HepG2 (cell line): ENCODE data around the gene ARF5. TPM values are rescaled to one million over a fixed set of nuclear protein-coding genes. Genes with fewer than 3 reads are reported as not detected.

Experiments
- AGO2 ChIP-seq: fragments of 200-400 bp; formaldehyde crosslinking; optimal IDR thresholded peaks from 2 replicates; pipeline ENCODE3; 2017; ENCODE audit warnings: mild to moderate bottlenecking, low read depth, low read length, moderate library complexity
- EEA1 ChIP-seq: sonication (generic); formaldehyde crosslinking; IDR thresholded peaks from 2 replicates; pipeline ENCODE4 v1.5.1; 2020; ENCODE audit warnings: mild to moderate bottlenecking, missing genetic modification reagents, borderline replicate concordance
- ELF1 ChIP-seq: sonication (generic); formaldehyde crosslinking; IDR thresholded peaks from 2 replicates; pipeline ENCODE4 v1.4.0; 2020; ENCODE audit warnings: missing genetic modification reagents
- GLI4 ChIP-seq: sonication (generic); formaldehyde crosslinking; IDR thresholded peaks from 2 replicates; pipeline ENCODE4 v1.5.1; 2020; ENCODE audit warnings: missing genetic modification reagents, mild to moderate bottlenecking, moderate library complexity, borderline replicate concordance
- GRHL1 ChIP-seq: sonication (generic); formaldehyde crosslinking; conservative IDR thresholded peaks from 2 replicates; pipeline ENCODE4 v1.8.0; 2022; ENCODE audit warnings: missing genetic modification reagents
- KDM5B ChIP-seq: sonication (generic); formaldehyde crosslinking; IDR thresholded peaks from 2 replicates; pipeline ENCODE4 v1.4.0; 2020; ENCODE audit warnings: missing genetic modification reagents, mild to moderate bottlenecking, borderline replicate concordance
- NFRKB ChIP-seq: fragments of 450-650 bp; IDR thresholded peaks from 2 replicates; pipeline ENCODE4 v1.6.1; 2017
- NPAS2 ChIP-seq: sonication (generic); formaldehyde crosslinking; IDR thresholded peaks from 2 replicates; pipeline ENCODE4 v1.8.0; 2022; ENCODE audit warnings: mild to moderate bottlenecking, missing genetic modification reagents, borderline replicate concordance
- REL ChIP-seq: sonication (generic); formaldehyde crosslinking; conservative IDR thresholded peaks from 2 replicates; pipeline ENCODE4 v1.8.0; 2022; ENCODE audit warnings: mild to moderate bottlenecking, missing genetic modification reagents, moderate library complexity
- SMARCE1 ChIP-seq: fragments of 450-650 bp; IDR thresholded peaks from 2 replicates; pipeline ENCODE4 v1.6.1; 2017; ENCODE audit warnings: borderline replicate concordance
- SNAPC5 ChIP-seq: sonication (generic); formaldehyde crosslinking; IDR thresholded peaks from 2 replicates; pipeline ENCODE4 v1.8.1; 2023; ENCODE audit warnings: mild to moderate bottlenecking, missing genetic modification reagents, borderline replicate concordance
- ZBTB1 ChIP-seq: sonication (generic); formaldehyde crosslinking; IDR thresholded peaks from 2 replicates; pipeline ENCODE4 v1.4.0; 2020; ENCODE audit warnings: missing genetic modification reagents, borderline replicate concordance
- ZNF251 ChIP-seq: sonication (generic); formaldehyde crosslinking; IDR thresholded peaks from 2 replicates; pipeline ENCODE4 v1.9.0; 2021; ENCODE audit warnings: mild to moderate bottlenecking, missing genetic modification reagents
- ZNF430 ChIP-seq: sonication (generic); formaldehyde crosslinking; IDR thresholded peaks from 2 replicates; pipeline ENCODE4 v1.9.0; 2021; ENCODE audit warnings: mild to moderate bottlenecking, missing genetic modification reagents
- ZNF431 ChIP-seq: sonication (generic); formaldehyde crosslinking; IDR thresholded peaks from 2 replicates; pipeline ENCODE4 v1.9.0; 2022; ENCODE audit warnings: missing genetic modification reagents, low read depth, mild to moderate bottlenecking, borderline replicate concordance
- ZNF629 ChIP-seq: sonication (generic); formaldehyde crosslinking; conservative IDR thresholded peaks from 2 replicates; pipeline ENCODE4 v1.5.0; 2020; ENCODE audit warnings: missing genetic modification reagents
- polyA plus RNA-seq, 8 experiments: library from polyadenylated mRNA; depleted of rRNA in 3 of 8; stranded (reverse) in 7 of 8; unstranded in 1 of 8; fragments of >200 nt; fragmentation: Illumina TruSeq in 4 of 8; extraction: Trizol in 4 of 8; gene quantifications; 2 replicates each; pipeline versions ENCODE4 v1.2.1 to v1.2.3, GENCODE V29; 2011 to 2016; ENCODE audit warnings: low read depth in 4 of 8, missing spikeins in 1 of 8, mixed read lengths in 1 of 8; ENCODE audit not compliant: insufficient read depth in 1 of 8
- total RNA-seq, 5 experiments: library from RNA; depleted of rRNA; stranded (reverse); fragments of >200 nt; fragmentation: Illumina TruSeq; extraction: Trizol; gene quantifications; 2 replicates each; pipeline ENCODE4 v1.2.3, GENCODE V29; 2016; ENCODE audit warnings: low read depth in 1 of 5
- TF ChIP-seq, protein P1 (sequence below): IDR thresholded peaks from 2 replicates; pipeline ENCODE4 v1.6.1; 2016; ENCODE audit warnings: missing compliant biosample characterization, missing genetic modification reagents, borderline replicate concordance
- TF ChIP-seq, protein P2 (sequence below): sonication (generic); formaldehyde crosslinking; IDR thresholded peaks from 2 replicates; pipeline ENCODE4 v1.5.0; 2020; ENCODE audit warnings: mild to moderate bottlenecking, missing genetic modification reagents
- TF ChIP-seq, protein P3 (sequence below): IDR thresholded peaks from 2 replicates; pipeline ENCODE4 v1.4.0; 2020; ENCODE audit warnings: mild to moderate bottlenecking, missing genetic modification reagents

Gene ARF5
- total and polyA plus RNA-seq, 2 of the 13 experiments (the other 11 are each of a cell fraction or from before 2014, with no cell fraction given): 109 to 135 TPM

GRCh38 chr7:127582361-127582760 is 5.8 kb upstream of the ARF5 start (continued):
- TF ChIP-seq GLI4 (no peak), NFRKB (no peak), ZBTB1 (CRISPR knock-in tag) (no peak), ZNF431 (no peak), SMARCE1 (no peak), GRHL1 (CRISPR knock-in tag) (no peak), SNAPC5 (CRISPR knock-in tag) (no peak), NPAS2 (CRISPR knock-in tag) (no peak), ZNF430 (CRISPR knock-in tag) (no peak), ZNF629 (CRISPR knock-in tag) (no peak), KDM5B (CRISPR knock-in tag) (no peak; the same call in 1 of the 2 replicates), REL (CRISPR knock-in tag) (no peak), AGO2 (no peak), EEA1 (CRISPR knock-in tag) (no peak), ZNF251 (CRISPR knock-in tag) (no peak), ELF1 (CRISPR knock-in tag) (no peak)
- TF ChIP-seq, protein P1, sequence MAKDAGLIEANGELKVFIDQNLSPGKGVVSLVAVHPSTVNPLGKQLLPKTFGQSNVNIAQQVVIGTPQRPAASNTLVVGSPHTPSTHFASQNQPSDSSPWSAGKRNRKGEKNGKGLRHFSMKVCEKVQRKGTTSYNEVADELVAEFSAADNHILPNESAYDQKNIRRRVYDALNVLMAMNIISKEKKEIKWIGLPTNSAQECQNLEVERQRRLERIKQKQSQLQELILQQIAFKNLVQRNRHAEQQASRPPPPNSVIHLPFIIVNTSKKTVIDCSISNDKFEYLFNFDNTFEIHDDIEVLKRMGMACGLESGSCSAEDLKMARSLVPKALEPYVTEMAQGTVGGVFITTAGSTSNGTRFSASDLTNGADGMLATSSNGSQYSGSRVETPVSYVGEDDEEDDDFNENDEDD (CRISPR knock-in tag): peak; percentile 22; the same call in 1 of the 2 replicates
- TF ChIP-seq, protein P2, sequence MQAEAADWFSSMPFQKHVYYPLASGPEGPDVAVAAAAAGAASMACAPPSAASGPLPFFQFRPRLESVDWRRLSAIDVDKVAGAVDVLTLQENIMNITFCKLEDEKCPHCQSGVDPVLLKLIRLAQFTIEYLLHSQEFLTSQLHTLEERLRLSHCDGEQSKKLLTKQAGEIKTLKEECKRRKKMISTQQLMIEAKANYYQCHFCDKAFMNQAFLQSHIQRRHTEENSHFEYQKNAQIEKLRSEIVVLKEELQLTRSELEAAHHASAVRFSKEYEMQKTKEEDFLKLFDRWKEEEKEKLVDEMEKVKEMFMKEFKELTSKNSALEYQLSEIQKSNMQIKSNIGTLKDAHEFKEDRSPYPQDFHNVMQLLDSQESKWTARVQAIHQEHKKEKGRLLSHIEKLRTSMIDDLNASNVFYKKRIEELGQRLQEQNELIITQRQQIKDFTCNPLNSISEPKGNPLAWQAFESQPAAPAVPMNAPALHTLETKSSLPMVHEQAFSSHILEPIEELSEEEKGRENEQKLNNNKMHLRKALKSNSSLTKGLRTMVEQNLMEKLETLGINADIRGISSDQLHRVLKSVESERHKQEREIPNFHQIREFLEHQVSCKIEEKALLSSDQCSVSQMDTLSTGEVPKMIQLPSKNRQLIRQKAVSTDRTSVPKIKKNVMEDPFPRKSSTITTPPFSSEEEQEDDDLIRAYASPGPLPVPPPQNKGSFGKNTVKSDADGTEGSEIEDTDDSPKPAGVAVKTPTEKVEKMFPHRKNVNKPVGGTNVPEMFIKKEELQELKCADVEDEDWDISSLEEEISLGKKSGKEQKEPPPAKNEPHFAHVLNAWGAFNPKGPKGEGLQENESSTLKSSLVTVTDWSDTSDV (CRISPR knock-in tag): no peak
- TF ChIP-seq, protein P3, sequence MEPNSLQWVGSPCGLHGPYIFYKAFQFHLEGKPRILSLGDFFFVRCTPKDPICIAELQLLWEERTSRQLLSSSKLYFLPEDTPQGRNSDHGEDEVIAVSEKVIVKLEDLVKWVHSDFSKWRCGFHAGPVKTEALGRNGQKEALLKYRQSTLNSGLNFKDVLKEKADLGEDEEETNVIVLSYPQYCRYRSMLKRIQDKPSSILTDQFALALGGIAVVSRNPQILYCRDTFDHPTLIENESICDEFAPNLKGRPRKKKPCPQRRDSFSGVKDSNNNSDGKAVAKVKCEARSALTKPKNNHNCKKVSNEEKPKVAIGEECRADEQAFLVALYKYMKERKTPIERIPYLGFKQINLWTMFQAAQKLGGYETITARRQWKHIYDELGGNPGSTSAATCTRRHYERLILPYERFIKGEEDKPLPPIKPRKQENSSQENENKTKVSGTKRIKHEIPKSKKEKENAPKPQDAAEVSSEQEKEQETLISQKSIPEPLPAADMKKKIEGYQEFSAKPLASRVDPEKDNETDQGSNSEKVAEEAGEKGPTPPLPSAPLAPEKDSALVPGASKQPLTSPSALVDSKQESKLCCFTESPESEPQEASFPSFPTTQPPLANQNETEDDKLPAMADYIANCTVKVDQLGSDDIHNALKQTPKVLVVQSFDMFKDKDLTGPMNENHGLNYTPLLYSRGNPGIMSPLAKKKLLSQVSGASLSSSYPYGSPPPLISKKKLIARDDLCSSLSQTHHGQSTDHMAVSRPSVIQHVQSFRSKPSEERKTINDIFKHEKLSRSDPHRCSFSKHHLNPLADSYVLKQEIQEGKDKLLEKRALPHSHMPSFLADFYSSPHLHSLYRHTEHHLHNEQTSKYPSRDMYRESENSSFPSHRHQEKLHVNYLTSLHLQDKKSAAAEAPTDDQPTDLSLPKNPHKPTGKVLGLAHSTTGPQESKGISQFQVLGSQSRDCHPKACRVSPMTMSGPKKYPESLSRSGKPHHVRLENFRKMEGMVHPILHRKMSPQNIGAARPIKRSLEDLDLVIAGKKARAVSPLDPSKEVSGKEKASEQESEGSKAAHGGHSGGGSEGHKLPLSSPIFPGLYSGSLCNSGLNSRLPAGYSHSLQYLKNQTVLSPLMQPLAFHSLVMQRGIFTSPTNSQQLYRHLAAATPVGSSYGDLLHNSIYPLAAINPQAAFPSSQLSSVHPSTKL: peak; percentile 65
